SH-SY5Y (cell line): Measurements from ENCODE around the gene KLHL26.

Experiments used
- GATA2 ChIP-seq: IDR thresholded peaks from 2 replicates; pipeline ENCODE4 v1.6.1; 2011; ENCODE audit warnings: mild to moderate bottlenecking, low read depth, low read length
- GATA3 ChIP-seq: IDR thresholded peaks from 2 replicates; pipeline ENCODE4 v1.6.1; 2011; ENCODE audit warnings: low read depth, mild to moderate bottlenecking, low read length, moderate library complexity

- TF ChIP-seq GATA3 (no peak), GATA2 (no peak)
These were observed 47.8 kb downstream of the KLHL26 start for GRCh38 chr19:18684642-18684993.
